Activated CD8-positive, alpha-beta memory T cell treated with anti-CD3 and anti-CD28 coated beads for 4 hours (primary cell): ENCODE measurements around the gene PIGC.

ENCODE experiments used
- DNase-seq, 2 donors: peaks; one replicate each; pipeline ENCODE4 v3.0.0-alpha.2; 2020; ENCODE audit warnings: low read depth in 2 of 2

The PIGC gene

GRCh38 chr1:172398970-172399755, 44.7 kb downstream of the PIGC start:
- DNase-seq, result no peak

- DNase-seq, result no peak
These were observed 45.7 kb downstream of the PIGC start for GRCh38 chr1:172398193-172398592.

GRCh38 chr1:172397633-172398032, 46.2 kb downstream of the PIGC start:
- no peak for DNase-seq

GRCh38 chr1:172397221-172397620, 46.6 kb downstream of the PIGC start:
- DNase-seq, result no peak

- DNase-seq, result no peak
These were observed 48.3 kb downstream of the PIGC start for GRCh38 chr1:172395576-172395975.

- no peak for DNase-seq
These were observed 49.1 kb downstream of the PIGC start for GRCh38 chr1:172394811-172395210.

GRCh38 chr1:172394141-172394751, 49.6 kb downstream of the PIGC start:
- DNase-seq, result peak; percentile 32 to 42

GRCh38 chr1:172393354-172393753, 50.5 kb downstream of the PIGC start:
- no peak for DNase-seq

- DNase-seq, result no peak
These were observed 51.9 kb downstream of the PIGC start for GRCh38 chr1:172391976-172392375.
